ENCODE results near the gene FADS6. TPM values are rescaled to one million over a fixed set of nuclear protein-coding genes. Genes with fewer than 3 reads are reported as not detected.

FADS6 gene
- total and polyA plus RNA-seq, 2 experiments from 2014 or later, result 0.42 to 0.73 TPM

DNA sequence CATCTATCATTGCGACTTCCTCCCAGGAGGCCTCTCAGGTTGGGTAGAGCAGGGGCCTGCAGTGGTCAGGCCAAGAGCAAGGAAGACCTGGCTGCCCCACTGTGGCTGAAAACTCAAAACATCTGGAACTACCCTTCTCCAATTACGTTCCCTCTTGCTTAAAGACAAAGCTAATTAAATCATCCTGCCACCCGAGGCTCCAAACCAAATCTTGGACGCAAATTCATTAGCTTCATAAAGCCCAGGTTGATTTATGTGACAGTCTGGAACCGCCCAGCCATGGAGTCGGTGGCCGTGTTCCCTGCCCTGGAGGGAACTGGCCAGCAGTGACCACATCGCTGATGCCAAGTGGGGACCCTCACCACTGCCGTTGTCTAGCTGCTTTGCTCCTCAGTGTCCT lies 55.2 kb downstream of the FADS6 start (continued):
- TF ChIP-seq CREB1 (CRISPR knock-in tag; IDR thresholded peaks at IDR 0.05; ENCODE audit: low read depth), result no peak
- no peak for TF ChIP-seq STAT1 (IDR thresholded peaks at IDR 0.05; ENCODE audit: unreplicated experiment)
- TF ChIP-seq EZH2 (IDR thresholded peaks at IDR 0.05; ENCODE audit: low read depth, unreplicated experiment), result no peak
- TF ChIP-seq, protein P1, sequence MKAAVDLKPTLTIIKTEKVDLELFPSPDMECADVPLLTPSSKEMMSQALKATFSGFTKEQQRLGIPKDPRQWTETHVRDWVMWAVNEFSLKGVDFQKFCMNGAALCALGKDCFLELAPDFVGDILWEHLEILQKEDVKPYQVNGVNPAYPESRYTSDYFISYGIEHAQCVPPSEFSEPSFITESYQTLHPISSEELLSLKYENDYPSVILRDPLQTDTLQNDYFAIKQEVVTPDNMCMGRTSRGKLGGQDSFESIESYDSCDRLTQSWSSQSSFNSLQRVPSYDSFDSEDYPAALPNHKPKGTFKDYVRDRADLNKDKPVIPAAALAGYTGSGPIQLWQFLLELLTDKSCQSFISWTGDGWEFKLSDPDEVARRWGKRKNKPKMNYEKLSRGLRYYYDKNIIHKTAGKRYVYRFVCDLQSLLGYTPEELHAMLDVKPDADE (IDR thresholded peaks at IDR 0.05), result no peak
- TF ChIP-seq NANOG (IDR thresholded peaks at IDR 0.05; ENCODE audit: borderline replicate concordance), result no peak
- TF ChIP-seq ZNF114 (CRISPR knock-in tag; IDR thresholded peaks at IDR 0.05), result no peak
- TF ChIP-seq, protein P2, sequence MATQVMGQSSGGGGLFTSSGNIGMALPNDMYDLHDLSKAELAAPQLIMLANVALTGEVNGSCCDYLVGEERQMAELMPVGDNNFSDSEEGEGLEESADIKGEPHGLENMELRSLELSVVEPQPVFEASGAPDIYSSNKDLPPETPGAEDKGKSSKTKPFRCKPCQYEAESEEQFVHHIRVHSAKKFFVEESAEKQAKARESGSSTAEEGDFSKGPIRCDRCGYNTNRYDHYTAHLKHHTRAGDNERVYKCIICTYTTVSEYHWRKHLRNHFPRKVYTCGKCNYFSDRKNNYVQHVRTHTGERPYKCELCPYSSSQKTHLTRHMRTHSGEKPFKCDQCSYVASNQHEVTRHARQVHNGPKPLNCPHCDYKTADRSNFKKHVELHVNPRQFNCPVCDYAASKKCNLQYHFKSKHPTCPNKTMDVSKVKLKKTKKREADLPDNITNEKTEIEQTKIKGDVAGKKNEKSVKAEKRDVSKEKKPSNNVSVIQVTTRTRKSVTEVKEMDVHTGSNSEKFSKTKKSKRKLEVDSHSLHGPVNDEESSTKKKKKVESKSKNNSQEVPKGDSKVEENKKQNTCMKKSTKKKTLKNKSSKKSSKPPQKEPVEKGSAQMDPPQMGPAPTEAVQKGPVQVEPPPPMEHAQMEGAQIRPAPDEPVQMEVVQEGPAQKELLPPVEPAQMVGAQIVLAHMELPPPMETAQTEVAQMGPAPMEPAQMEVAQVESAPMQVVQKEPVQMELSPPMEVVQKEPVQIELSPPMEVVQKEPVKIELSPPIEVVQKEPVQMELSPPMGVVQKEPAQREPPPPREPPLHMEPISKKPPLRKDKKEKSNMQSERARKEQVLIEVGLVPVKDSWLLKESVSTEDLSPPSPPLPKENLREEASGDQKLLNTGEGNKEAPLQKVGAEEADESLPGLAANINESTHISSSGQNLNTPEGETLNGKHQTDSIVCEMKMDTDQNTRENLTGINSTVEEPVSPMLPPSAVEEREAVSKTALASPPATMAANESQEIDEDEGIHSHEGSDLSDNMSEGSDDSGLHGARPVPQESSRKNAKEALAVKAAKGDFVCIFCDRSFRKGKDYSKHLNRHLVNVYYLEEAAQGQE (IDR thresholded peaks at IDR 0.05; ENCODE audit: unreplicated experiment), result no peak
- TF ChIP-seq JUNB (IDR thresholded peaks at IDR 0.05; ENCODE audit: unreplicated experiment), result no peak
- TF ChIP-seq POLR2AphosphoS5 (IDR thresholded peaks at IDR 0.05; ENCODE audit: low read depth), result no peak
- TF ChIP-seq, protein P3, sequence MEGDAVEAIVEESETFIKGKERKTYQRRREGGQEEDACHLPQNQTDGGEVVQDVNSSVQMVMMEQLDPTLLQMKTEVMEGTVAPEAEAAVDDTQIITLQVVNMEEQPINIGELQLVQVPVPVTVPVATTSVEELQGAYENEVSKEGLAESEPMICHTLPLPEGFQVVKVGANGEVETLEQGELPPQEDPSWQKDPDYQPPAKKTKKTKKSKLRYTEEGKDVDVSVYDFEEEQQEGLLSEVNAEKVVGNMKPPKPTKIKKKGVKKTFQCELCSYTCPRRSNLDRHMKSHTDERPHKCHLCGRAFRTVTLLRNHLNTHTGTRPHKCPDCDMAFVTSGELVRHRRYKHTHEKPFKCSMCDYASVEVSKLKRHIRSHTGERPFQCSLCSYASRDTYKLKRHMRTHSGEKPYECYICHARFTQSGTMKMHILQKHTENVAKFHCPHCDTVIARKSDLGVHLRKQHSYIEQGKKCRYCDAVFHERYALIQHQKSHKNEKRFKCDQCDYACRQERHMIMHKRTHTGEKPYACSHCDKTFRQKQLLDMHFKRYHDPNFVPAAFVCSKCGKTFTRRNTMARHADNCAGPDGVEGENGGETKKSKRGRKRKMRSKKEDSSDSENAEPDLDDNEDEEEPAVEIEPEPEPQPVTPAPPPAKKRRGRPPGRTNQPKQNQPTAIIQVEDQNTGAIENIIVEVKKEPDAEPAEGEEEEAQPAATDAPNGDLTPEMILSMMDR (conservative IDR thresholded peaks at IDR 0.05; ENCODE audit: low read depth in 2 of 2), result no peak

DNA sequence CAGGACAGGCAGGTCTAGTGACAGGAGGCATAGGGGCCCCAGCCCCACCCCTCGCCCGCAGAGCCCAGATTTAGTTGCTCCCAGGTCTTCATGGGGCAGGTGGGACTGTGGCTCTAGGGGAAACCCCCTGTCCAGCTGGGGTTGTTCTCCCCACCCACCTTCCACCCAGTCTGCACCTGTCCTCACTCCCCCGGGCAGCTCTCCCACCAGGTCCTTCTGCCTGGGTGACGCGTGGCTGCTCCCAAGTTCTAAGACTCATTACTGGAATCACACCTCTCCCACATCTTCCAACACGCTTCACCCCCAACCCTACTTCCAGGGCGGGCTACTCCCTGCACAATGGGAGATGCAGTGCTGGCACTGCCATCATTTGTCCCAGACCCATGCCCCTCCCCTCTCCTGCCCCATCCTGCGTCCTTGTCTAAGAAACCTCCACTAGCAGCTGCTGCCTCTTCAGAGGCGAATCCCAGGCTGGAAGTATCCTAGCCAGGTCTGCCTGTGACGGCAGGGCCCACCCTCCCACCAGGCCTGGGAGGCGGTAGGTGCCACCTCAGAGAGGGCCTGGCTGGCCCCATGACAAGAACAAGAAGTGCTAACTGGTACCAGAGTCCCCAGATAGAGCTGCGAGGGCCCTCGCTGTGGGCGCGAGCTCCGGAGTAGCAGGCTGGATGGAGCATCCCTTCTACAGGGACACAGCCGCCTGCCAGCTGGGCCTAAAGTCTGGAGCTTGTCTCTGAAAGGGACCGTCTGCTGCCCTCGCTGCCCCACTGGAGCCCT lies 56.6 kb downstream of the FADS6 start:
- Histone ChIP-seq H3K79me2 (replicated peaks; ENCODE audit: insufficient read depth) (no peaks in the 10 kb centered on the region), H3K4me3 (no peak overlapping the region), H3K9me2 (ENCODE audit: insufficient read depth) (no peaks in the 10 kb centered on the region), H3K4me2 (no peak overlapping the region), H2AFZ (no peak overlapping the region), H4K20me1 (replicated peaks; ENCODE audit: insufficient read depth) (peaks cover under 1% of the 10 kb centered on the region; the same call in 1 of the 2 replicates), H3K4me1 (ENCODE audit: insufficient read depth) (peaks cover 7% of the 10 kb centered on the region; the same call in 1 of the 2 replicates), H3K27me3 (ENCODE audit: insufficient read depth) (peaks cover 14% of the 10 kb centered on the region), H3F3A (replicated peaks; ENCODE audit: low read depth) (no peaks in the 10 kb centered on the region), H3K27ac (ENCODE audit: low read depth) (no peak overlapping the region), H3K36me3 (ENCODE audit: insufficient read depth) (no peaks in the 10 kb centered on the region)
- Mint-ChIP-seq H3K27ac (no peak overlapping the region), H3K36me3 (ENCODE audit: low read depth) (no peaks in the 10 kb centered on the region; the same call in 2 of the 3 replicates), H3K4me1 (peaks cover 33% of the 10 kb centered on the region), H3K9me3 (no peaks in the 10 kb centered on the region), H3K27me3 (ENCODE audit: insufficient read depth, low read depth, poor library complexity) (peaks cover 19% of the 10 kb centered on the region), H3K4me3 (no peak overlapping the region)
- DNase-seq (ENCODE audit: low spot score) (no peak), ATAC-seq (no peak)
- TF ChIP-seq CREB1 (CRISPR knock-in tag; IDR thresholded peaks at IDR 0.05; ENCODE audit: low read depth) (no peak), EZH2phosphoT487 (IDR thresholded peaks at IDR 0.05; ENCODE audit: unreplicated experiment) (no peak), ZNF331 (CRISPR knock-in tag; IDR thresholded peaks at IDR 0.05; ENCODE audit: low read depth) (no peak), EZH2 (IDR thresholded peaks at IDR 0.05; ENCODE audit: low read depth, unreplicated experiment) (no peak), POLR2AphosphoS5 (IDR thresholded peaks at IDR 0.05; ENCODE audit: low read depth) (no peak), NANOG (IDR thresholded peaks at IDR 0.05; ENCODE audit: borderline replicate concordance) (no peak), JUNB (IDR thresholded peaks at IDR 0.05; ENCODE audit: unreplicated experiment) (no peak)
- TF ChIP-seq, protein P2 (IDR thresholded peaks at IDR 0.05; ENCODE audit: unreplicated experiment), result no peak
- TF ChIP-seq, protein P3 (conservative IDR thresholded peaks at IDR 0.05; ENCODE audit: low read depth in 2 of 2), result no peak

Data from GM23338 (cell line).